Right renal pelvis (tissue), 4 donors: Measurements from ENCODE around the gene TDRD12. TPM values are rescaled to one million over a fixed set of nuclear protein-coding genes. Genes with fewer than 3 reads are reported as not detected.
"Not testable (repeated sequence)": the region's sequence is repeated elsewhere in the genome, so short reads cannot be mapped to it uniquely, and the experiment has no call there.

Experiments used
- DNase-seq, 4 donors: peaks; one replicate each; pipeline ENCODE4 v3.0.0-alpha.2; 2013; ENCODE audit warnings: low read depth in 4 of 4, low spot score in 3 of 4, missing footprints in 1 of 4
- polyA plus RNA-seq, 4 donors: library from polyadenylated mRNA; unstranded; fragments of 120-200 nt; gene quantifications; one replicate each; pipeline ENCODE4 v1.2.1, GENCODE V29; 2013; ENCODE audit not compliant: insufficient read length in 4 of 4

TDRD12 gene
- polyA plus RNA-seq, 4 donors = 0.14 to 0.81 (median 0.29) TPM

- DNase-seq = no peak
Observed at GRCh38 chr19:32824916-32825608, 105.5 kb downstream of the TDRD12 start.

DNA sequence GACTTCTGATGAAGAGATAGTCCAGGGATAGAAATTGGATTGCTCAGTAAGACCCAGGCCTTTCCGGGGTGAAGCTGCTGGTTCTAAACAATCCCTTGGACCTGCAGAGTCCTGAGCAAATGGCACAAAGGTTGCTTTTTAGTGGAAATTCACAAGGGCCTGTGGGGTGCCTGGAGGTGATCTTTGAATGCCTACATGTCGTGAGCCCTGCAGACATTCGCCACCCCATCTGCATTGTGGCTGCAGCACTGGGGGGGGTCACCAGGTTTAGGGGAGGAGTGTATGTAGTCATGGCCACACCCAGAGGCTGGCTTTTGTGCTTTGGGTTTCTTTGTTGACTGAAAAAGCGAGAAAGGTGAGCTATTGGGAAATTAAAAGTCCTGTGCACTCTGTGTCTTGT, 108.6 kb downstream of the TDRD12 start:
- no peak for DNase-seq

DNA sequence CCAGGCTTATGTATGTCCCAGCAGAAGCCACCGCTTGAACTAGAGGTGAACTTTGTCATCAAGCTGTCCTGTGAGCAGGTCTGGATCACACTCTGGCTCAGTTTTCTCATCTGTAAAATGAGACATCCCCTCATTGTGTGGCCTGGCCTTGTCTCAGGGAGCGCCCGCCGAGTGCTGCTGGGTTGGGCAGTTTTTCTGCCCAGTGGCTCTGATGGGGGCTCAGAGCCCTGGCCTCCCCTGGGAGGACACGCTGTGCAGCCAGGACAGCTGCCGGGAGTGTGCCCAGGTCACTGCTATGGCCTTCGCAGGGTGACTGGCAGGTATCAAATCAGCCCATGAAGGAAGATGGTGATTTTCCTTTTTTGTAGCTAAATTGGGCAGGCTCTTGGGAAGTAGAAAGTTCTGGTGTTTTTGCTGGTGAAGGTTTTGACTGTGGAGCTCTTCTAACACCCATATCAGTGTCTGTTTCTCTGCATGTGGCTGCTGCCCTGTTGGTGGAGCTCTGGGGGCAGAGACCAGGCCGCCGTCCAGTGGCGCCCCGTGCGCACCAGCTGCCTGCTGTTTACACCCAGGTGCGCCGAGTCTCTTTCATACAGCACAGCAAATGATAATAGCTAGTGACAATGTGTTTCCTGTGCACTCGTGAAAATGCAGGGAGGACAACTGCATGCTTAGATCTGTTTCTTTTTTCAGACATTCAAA, 109.2 kb downstream of the TDRD12 start:
- DNase-seq = no peak

DNA sequence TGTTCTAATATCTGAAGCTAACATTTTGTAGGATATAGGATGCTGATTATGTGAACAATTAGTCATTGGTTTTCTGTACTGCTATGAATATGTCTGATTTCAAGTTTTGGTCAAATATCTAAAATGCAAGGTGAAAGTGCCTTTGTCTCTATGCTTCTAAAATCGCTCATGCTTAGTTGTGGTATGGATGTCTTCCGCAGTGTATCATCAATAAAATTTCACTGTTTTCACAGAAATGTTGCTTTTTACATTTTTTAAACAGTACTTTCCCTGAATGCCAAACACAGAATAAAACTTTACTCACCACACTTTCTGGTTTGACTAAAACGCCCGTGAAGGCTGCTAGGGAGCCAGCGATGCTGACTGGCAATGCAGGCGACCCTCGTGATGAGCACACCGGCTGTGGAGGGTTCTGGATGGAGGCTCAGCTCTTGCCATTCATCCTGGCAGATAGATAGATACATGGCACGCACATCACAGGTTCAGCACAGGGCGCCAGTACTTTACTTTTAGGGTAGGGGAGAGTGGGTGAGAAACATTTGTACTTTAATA, 109.9 kb downstream of the TDRD12 start:
- DNase-seq = no peak

- DNase-seq = no peak
Observed at GRCh38 chr19:32830231-32831014, 110.9 kb downstream of the TDRD12 start.

- DNase-seq = no peak
Observed at GRCh38 chr19:32831611-32832010, 112.0 kb downstream of the TDRD12 start.

DNA sequence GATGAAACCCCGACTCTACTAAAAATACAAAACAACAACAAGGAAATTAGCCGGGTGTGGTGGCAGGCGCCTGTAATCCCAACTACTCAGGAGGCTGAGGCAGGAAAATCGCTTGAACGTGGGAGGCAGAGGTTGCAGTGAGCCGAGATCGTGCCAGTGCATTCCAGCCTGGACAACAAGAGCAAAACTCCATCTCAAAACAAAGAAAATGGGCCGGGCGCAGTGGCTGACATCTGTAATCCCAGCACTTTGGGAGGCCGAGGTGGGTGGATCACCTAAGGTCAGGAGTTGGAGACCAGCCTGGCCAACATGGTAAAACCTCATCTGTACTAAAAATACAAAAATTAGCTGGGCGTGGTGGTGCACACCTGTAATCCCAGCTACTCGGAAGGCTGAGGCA, 112.5 kb downstream of the TDRD12 start:
- DNase-seq = not testable (repeated sequence)

- DNase-seq = not testable (repeated sequence)
Observed at GRCh38 chr19:32832825-32833224, 113.3 kb downstream of the TDRD12 start.

GRCh38 chr19:32833388-32833787, 113.8 kb downstream of the TDRD12 start:
- not testable (repeated sequence) for DNase-seq

DNA sequence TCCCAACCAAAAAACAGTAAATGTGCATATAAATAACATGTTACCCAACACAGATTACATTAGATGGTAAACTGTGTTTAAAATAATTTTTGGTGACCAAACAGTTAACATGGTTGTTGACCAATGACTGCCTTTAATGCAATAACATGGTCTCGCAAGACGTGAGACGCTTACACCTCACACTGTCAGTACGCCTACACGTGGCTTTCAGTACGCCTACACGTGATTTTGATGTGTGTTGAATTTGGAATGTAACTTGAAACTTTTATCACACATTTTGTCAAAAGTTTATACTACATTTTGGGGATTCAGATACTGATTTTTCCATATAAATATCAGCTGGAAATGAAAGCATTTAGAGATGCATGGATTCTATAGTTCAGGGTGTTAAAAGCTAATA, 118.0 kb downstream of the TDRD12 start:
- no peak for DNase-seq

GRCh38 chr19:32842061-32842460, 122.5 kb downstream of the TDRD12 start:
- DNase-seq = no peak

DNA sequence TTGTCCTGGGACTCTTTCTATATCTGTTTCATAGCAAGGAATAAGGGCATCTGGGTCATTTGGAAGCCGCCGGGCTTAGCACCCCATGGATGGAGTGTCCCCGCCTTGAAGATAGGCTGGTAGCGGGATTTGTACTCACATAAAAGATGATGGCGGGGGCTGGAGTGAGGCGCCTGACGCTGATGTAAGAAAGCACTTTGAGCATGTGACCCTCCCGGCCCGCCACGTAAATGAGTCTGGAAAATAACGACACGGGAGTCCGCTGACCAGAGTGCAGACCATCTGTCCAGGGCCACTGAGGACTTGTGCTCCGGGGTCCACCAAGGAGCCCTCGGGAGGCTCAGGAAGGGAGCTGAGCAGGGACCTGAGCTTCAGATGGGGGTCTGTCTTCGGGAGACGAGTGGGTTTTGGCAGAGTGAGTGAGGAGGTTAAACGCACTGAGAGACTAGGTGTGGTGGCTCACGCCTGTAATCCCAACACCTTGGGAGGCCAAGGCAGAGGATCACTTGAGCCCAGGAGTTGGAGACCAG, 124.2 kb downstream of the TDRD12 start:
- DNase-seq = no peak

DNA sequence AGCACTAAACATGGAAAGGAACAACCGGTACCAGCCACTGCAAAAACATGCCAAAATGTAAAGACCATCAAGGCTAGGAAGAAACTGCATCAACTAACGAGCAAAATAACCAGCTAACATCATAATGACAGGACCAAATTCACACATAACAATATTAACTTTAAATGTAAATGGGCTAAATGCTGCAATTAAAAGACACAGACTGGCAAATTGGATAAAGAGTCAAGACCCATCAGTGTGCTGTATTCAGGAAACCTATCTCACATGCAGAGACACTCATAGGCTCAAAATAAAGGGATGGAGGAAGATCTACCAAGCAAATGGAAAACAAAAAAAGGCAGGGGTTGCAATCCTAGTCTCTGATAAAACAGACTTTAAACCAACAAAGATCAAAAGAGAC, 128.5 kb downstream of the TDRD12 start:
- not testable (repeated sequence) for DNase-seq

DNA sequence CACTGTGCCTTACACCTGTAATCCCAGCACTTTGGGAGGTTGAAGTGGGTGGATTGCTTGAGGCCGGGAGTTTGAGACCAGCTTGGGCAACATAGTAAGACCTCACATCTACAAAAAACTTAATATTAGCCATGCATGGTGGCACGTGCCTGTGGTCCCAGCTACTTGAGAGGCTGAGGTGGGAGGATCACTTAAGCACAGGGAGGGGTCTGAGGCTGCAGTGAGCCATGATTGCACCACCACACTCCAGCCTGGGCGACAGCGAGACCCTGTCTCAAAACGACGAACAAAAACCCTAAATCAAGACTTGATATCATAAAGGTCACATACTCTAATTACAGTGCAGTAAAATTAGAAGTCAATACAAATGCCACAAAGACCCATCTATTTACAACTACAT, 132.6 kb downstream of the TDRD12 start:
- DNase-seq = no peak

GRCh38 chr19:32856818-32857217, 137.3 kb downstream of the TDRD12 start:
- not testable (repeated sequence) for DNase-seq

- DNase-seq = no peak
Observed at GRCh38 chr19:32857584-32857983, 138.0 kb downstream of the TDRD12 start.

- DNase-seq = no peak
Observed at GRCh38 chr19:32858155-32858554, 138.6 kb downstream of the TDRD12 start.

DNA sequence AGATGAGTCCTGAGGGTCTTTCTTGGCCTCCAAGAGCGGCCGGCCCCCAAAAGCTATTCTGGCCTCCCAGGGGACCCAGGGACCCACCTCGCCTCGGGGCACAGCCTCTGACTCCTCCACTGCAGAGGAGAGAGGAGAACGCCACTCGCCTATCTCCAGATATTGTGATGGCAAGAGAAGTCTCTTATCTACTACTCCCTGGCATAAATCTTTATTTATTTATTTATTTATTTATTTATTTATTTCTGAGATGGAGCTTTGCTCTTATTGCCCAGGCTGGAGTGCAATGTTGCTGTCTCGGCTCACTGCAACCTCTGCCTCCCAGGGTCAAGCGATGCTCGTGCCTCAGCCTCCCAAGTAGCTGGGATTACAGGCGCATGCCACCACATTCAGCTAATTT, 139.0 kb downstream of the TDRD12 start:
- DNase-seq = no peak

GRCh38 chr19:32859591-32859990, 140.0 kb downstream of the TDRD12 start:
- no peak for DNase-seq

- DNase-seq = no peak
Observed at GRCh38 chr19:32861596-32861995, 142.0 kb downstream of the TDRD12 start.

DNA sequence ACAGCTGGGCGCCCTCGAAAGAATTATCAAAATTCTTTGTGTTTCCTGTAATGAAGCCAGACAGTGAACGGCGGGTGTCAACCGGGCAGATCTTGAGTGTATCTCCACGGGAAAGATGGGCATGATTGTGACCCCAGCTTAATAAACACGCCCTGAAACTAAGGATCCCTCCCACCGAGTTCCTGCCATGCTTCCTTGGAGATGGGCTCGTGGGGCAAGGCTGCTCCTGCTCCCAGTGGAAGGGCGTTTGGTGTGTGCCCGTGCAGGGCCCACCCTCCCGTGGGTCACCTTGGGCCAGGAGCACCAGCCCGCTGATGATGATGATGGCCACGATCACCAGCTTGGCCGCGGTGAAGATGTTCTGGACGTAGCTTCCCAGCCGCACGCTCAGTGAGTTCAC, 142.6 kb downstream of the TDRD12 start:
- DNase-seq = no peak
